Omental fat pad (tissue), 4 donors: ENCODE measurements around the gene SUSD1. TPM values are rescaled to one million over a fixed set of nuclear protein-coding genes. Genes with fewer than 3 reads are reported as not detected.

Experiments
- ATAC-seq: fragments of 150-250 bp; one replicate; pipeline ENCODE4 v1.9.1; 2016; ENCODE audit warnings: mild to moderate bottlenecking, moderate library complexity; ENCODE audit not compliant: low FRiP score
- DNase-seq: peaks from one replicate; pipeline ENCODE4 v3.0.0-alpha.2; 2019; ENCODE audit warnings: low spot score
- CTCF ChIP-seq, 3 donors: fragments of 450-650 bp; IDR thresholded peaks; one replicate each; pipeline ENCODE4 v1.5.1; 2016 to 2017; ENCODE audit warnings: antibody characterized with exemption in 3 of 3, mild to moderate bottlenecking in 3 of 3, moderate library complexity in 2 of 3
- small RNA-seq: library from RNA; depleted of rRNA; stranded (forward); fragments of <200 nt; gene quantifications from one replicate; pipeline ENCODE3, GENCODE V24; 2016
- total RNA-seq, 4 donors: library from RNA; depleted of rRNA; stranded (reverse); fragments of >200 nt; gene quantifications; one replicate each; pipeline ENCODE4 v1.1.0, GENCODE V29; 2016

Gene SUSD1
- total RNA-seq, 4 donors from 2014 or later = 12.0 to 23.2 (median 15.4) TPM

- DNase-seq (no peak), ATAC-seq (no peak)
- TF ChIP-seq CTCF (IDR thresholded peaks at IDR 0.05) = no peak
These were observed 183.9 kb downstream of the SUSD1 start for GRCh38 chr9:111991179-111991578.

Small RNAs within 50 kb of the gene (small RNA-seq; reads per million reads assigned to genes)
- gene RF00019 (not detected), gene RNU6-710P (not detected), gene RNU6-855P (not detected)

Other genes with a start within 250 kb of the SUSD1 start
- 10 to 100 TPM; 24.5 to 50.3 (median 39.7) TPM for gene PTBP3, start 158.3 kb upstream of the SUSD1 start, total RNA-seq
- 100 to 1,000 TPM in 1 of 4 donors, 10 to 100 TPM in 3; 54.0 to 106 (median 59.9) TPM for gene HSDL2, start 204.8 kb upstream of the SUSD1 start, total RNA-seq